ENCODE data around the gene ART4. TPM values are rescaled to one million over a fixed set of nuclear protein-coding genes. Genes with fewer than 3 reads are reported as not detected.
A peak's percentile ranks its signal among the peaks of the same experiment; 100 is the strongest.

Gene ART4
- total RNA-seq, 1 donor from 2014 or later: not detected

DNA sequence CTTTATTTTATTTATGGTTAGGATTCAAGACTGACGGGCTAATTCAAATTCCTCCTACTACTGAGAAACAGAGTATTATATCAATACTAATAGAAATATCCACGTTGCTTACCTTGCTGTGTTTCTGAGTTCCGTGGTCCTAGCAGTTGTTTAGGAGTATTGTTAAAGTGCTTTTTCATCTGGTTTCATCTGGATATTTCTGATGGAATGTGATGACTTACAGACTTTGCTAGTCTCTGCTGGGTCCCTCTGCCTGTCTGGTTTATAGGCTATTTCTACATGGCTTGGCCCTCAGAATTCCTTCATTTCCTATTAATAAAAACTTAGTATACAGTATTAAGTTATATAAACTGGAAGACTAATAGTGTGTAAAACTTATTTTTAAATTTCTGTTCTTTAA is 29.3 kb downstream of the ART4 start, which contains the start of gene SMCO3:
TSS of gene SMCO3 (minus strand) at position 169 of the 400 bp plus-strand sequence. CDS start 7,502 bp downstream, outside the sequence.
- no peak for FAIRE-seq

DNA sequence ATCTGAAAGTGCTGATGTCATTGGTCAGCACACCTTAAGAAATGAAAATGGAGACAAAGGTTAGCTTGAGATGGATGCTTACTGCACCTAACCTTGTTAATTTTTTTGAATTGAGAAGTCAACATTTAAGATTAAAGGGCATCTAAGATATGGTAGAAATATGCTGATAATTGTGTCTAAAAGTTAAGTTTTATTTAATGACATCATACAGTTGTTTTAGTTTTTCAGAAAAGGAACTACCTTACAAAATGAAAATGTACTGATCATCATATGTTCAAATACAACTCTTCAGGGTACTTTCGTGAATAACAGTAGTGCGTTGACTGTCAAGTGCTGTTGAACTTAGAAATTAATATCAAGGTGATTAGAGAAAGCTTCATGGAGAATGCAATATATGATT is 31.8 kb downstream of the ART4 start:
- DNase-seq (ENCODE audit: low spot score in 2 of 2) (no peak), FAIRE-seq (peak; percentile 52)

More for the DNA sequence above, 29.3 kb downstream of the ART4 start, which contains the start of gene SMCO3:
- no peak for DNase-seq (ENCODE audit: low spot score in 2 of 2)

GRCh38 chr12:14810953-14811483 is 32.3 kb downstream of the ART4 start:
- DNase-seq (ENCODE audit: low spot score in 2 of 2) (no peak), FAIRE-seq (no peak)

DNA sequence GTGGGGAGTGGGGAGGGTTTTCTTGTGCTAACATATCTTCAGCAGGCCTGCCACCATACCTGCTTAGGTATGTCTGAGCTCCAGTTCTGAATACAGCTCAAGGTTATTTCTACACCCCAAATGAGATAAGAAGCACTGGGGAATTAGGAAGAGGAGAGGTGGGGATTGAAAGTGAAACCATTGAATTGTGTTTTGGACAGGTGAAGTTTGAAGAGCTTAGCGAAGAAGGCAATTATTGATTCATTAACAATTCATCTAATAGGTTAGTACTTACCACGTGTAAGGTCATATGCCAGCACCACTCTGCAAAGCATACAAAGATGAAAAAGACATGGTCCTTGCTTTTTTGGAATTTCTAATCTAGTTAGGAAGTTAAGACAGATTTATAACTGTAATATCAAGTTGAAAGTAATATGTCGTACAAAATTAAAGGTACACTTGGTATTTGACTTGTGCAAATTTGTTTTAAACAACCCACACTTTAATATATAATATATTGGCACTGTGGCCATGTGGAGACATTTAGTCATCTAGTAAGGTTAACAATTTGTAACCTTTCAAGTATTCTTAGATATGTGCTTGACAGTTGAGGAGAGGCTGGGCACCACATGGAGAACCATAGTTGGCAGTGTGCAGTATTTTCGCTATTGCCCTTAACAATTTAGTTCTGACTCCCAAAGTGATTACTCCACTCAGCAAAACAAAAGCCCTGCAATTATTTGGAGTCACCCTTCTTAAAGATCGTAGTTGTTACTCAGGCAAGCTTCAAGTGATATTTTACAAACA is 33.0 kb downstream of the ART4 start:
- DNase-seq (ENCODE audit: low spot score in 2 of 2) (no peak), FAIRE-seq (no peak)

- no peak for DNase-seq (ENCODE audit: low spot score in 2 of 2)
- FAIRE-seq: no peak
Observed at GRCh38 chr12:14803830-14804160, 39.5 kb downstream of the ART4 start.

DNA sequence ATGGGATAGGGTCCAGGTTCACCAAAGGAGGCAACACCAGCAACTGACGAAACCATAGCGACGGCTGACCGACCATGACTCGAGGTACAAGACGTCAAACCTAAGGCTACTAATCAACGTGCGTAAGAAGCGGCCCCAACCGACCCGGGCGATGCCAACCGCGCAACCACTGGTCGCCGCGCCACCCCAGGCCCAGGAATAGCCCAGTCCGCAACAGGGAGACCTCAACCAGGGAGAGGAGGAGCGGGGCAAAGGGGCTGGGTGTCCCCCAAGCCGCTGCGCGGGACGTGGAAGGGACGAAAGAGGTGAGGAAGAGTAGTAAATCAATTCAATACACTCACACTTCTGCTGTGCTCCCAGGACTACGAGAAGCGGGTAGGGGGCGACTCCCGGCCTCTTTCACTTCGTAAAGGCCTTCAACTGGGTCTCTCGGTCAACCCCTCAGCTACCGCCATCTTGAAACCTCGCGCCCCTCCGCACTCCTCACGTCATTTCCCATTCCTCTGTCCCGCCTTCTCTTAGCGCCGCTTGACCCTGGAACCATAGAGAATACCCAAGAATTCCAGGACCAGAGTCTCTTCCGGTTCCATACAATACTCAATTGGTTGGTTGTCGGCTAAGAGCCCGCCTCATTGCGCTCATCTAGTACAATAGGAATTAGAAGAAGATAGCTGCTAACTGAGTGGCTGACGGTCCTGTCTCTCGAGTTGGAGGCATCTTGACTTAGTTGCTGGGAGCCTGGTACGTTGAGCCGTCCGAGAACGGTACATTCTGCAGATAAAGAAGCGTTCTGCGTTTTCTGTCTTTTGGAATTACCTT is 40.1 kb downstream of the ART4 start, which contains the start of the genes C12orf60 and WBP11:
TSS of gene C12orf60 (plus strand) at position 660 of the 819 bp plus-strand sequence. CDS start 19,266 bp downstream, outside the sequence.
TSS of gene WBP11 (minus strand) at position 468 of the 819 bp plus-strand sequence. CDS start 2,095 bp downstream, outside the sequence.
- peak; percentile 98 for FAIRE-seq
- peak; percentile 91 for DNase-seq (ENCODE audit: low spot score in 2 of 2)

GRCh38 chr12:14802721-14803010 is 40.7 kb downstream of the ART4 start:
- DNase-seq (ENCODE audit: low spot score in 2 of 2) (no peak), FAIRE-seq (no peak)

GRCh38 chr12:14802247-14802646 is 41.1 kb downstream of the ART4 start:
- DNase-seq (ENCODE audit: low spot score in 2 of 2): no peak
- no peak for FAIRE-seq

GRCh38 chr12:14795028-14795448 is 48.3 kb downstream of the ART4 start:
- FAIRE-seq (no peak), DNase-seq (ENCODE audit: low spot score in 2 of 2) (no peak)

GRCh38 chr12:14785568-14785967 is 57.8 kb downstream of the ART4 start:
- DNase-seq (ENCODE audit: low spot score in 2 of 2) (no peak), FAIRE-seq (no peak)

GRCh38 chr12:14784471-14784870 is 58.9 kb downstream of the ART4 start:
- DNase-seq (ENCODE audit: low spot score in 2 of 2) (no peak), FAIRE-seq (no peak)

- FAIRE-seq (no peak), DNase-seq (ENCODE audit: low spot score in 2 of 2) (no peak)
Observed at GRCh38 chr12:14782756-14783155, 60.6 kb downstream of the ART4 start.

DNA sequence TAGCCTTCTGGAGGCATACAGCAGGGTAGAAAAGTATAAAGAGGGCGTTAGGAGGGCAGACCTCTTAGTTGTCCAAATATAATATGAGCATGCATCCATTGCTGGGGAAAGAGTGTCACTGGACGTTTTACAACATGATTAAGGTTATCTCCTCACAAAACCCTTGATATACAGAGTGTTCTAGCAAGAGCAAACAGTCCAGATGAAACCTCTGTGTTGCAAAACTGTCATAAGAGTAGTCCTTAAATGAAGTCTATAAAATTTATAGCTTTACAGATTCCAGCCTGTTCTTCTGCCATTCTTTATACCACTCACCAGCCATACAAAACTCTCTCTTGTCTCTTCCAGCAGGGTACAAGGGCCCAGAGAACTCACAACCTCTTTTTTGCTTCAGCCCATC is 61.8 kb downstream of the ART4 start:
- no peak for DNase-seq (ENCODE audit: low spot score in 2 of 2)
- no peak for FAIRE-seq

- FAIRE-seq: no peak
- DNase-seq (ENCODE audit: low spot score in 2 of 2): no peak
Observed at GRCh38 chr12:14780859-14781258, 62.5 kb downstream of the ART4 start.

GRCh38 chr12:14779834-14780233 is 63.5 kb downstream of the ART4 start:
- DNase-seq (ENCODE audit: low spot score in 2 of 2) (no peak), FAIRE-seq (no peak)

- FAIRE-seq: no peak
- DNase-seq (ENCODE audit: low spot score in 2 of 2): no peak
Observed at GRCh38 chr12:14777271-14777670, 66.1 kb downstream of the ART4 start.

DNA sequence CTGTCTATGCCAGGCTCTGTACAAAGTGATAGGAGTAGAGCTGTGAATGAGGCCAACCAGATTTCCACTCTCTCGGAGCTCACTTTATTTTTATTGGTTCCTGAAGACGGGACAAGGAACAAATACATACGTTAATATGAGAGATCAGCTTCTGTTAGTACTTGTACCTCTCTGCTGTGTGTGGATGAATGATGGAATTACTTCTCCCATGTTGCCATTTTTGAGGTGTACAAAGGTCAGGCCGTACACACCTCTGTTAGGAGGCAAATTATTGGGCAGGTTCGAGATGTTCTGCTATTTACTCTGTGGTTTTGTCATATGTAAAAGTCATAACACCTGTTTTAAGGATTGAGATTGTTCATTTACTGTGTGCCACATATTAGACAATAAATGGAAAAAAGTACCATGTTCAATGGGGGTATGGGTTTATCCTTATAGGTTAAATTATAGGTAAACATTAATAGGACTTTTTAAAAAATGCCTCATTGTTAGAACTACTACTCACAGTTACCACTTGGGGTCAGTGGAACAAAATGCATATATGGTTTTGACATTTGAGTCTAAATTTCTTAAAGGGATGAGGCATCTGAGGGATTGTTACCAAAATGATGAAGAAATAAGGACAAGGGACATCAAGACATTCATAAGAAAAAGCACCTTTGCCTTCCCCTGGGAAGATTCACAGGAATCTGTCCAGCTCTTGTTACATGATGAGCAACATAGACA is 66.9 kb downstream of the ART4 start:
- no peak for FAIRE-seq

DNA sequence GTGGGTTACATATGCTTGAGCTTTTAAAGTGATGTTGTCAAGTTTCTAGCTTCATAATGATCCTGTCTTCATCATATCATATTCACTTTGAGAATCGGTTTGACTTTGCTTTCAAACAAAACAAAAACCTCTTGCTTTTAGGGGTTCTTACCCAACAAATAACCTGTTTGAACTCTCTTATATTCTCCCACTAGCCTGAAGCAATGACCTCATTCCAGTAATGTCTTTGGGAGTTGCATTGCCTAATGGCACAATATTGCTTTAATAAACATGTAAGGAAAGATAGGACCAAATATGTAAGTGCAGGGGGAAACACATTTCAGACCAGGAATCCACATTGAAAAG is 67.7 kb downstream of the ART4 start:
- FAIRE-seq (no peak), DNase-seq (ENCODE audit: low spot score in 2 of 2) (no peak)

More for the DNA sequence above, 66.9 kb downstream of the ART4 start:
- DNase-seq (ENCODE audit: low spot score in 2 of 2): no peak

Measured in frontal cortex (tissue), 4 donors.